ENCODE data around the gene PCDHGA2.
"Not testable (repeated sequence)": the region's sequence is repeated elsewhere in the genome, so short reads cannot be mapped to it uniquely, and the experiment has no call there.

PCDHGA2 gene

DNA sequence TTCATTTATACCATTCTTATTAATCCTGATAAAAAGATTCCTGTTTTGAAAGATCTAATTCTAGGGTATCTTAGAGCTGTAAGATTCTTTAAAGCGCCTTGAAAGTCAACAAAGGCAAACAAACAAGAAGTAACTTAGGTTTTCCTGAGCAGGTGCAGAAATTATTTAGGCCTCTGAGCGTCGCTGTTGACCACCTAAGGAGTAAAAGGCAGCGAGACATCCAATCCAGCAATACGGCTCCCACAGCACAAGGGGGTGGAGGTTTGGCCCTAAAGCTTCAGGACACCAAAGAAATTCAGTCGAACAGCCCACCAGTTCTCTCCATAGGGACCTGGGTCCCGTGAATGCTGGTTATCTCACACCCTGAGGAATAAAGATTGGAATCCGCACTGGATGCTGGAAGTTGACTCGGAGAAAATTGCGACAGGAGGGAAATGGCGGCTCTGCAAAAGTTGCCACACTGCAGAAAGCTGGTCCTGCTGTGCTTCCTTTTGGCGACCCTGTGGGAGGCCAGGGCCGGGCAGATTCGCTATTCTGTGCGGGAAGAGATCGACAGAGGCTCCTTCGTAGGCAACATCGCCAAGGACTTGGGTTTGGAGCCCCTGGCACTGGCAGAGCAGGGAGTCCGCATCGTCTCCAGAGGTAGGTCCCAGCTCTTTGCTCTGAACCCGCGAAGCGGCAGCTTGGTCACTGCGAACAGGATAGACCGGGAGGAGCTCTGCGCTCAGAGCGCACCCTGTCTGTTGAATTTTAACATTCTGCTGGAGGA, at the start of gene PCDHGA2:
TSS of gene PCDHGA2 (plus strand) at position 223 of the 769 bp plus-strand sequence.
- peak; percentile 73 for DNase-seq

DNA sequence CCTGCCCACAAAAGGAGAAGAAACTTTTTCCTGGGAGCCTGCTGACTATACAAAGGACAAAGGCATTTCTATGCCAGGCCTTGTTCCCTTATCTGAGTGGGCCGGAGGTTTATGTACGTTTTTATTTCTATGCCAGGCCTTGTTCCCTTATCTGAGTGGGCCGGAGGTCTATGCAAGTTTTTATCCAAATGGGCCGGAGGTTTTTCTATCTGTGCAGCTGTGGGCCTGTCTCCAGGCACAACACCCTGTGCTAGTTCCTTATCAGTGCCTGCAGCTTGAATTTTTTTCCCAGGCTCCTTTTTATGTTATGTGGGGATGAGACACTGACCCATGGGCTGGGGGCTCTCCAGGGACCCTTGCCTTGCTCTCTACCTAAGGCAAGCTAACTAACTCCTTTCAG, 40.2 kb upstream of the PCDHGA2 start:
- no peak for DNase-seq

DNA sequence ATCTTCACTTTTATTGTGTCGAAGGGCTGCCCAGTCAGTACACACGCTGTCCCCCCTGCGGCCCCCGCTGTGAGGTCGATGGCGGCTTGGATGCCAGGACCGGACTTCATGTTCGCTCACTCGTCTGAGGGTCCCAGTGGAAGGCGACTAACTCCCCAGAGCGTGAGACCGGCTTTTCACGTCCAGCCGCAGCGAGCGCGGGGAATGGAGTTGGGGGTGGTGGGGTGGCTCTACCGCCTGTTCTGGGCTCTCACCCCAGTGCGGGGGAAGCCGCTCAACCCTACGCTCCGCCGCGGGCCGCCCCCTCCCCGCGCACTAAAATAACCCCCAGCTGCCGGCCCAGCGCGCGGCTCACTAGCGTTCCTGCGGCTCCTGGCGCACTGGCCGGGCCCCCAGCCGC, 34.8 kb upstream of the PCDHGA2 start, which contains the start of gene SLC25A2:
TSS of gene SLC25A2 (minus strand) at position 294 of the 400 bp plus-strand sequence. CDS start at position 110, 184 bp downstream.
- no peak for DNase-seq

DNA sequence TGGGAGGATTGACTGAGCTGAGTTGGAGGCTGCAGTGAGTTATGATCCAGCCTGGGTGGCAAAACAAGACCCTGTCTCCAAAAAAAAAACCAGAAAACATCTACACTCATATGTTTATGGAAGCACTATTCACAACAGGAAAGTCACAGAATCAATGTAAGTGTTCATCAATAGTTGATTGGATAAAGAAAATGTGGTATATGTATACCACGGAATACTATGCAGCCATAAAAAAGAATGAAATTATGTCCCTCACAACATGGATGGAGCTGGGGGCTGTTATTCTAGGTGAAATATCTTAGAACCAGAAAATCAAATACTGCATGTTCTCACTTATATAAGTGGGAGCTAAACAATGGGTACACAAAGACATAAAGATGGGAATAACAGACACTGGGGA, 31.9 kb upstream of the PCDHGA2 start:
- no peak for DNase-seq

DNA sequence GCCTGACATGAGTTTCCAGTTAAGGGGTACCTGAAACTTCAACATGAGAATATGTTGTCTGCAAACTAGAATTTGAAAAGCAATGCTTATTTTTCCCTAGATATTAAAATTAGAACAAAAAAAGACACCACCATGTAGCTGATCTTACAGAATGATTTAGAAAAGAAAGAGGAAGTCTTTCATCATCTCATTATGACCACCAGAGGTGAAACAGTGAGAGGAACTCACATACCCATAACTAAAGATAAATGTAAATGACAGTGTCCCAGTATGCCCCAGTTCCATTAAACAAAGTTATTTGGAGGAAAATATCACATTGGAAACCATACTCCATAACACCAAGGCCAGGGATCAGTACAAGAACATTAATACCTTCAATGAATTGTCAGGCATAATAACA, 24.8 kb upstream of the PCDHGA2 start:
- DNase-seq = no peak

DNA sequence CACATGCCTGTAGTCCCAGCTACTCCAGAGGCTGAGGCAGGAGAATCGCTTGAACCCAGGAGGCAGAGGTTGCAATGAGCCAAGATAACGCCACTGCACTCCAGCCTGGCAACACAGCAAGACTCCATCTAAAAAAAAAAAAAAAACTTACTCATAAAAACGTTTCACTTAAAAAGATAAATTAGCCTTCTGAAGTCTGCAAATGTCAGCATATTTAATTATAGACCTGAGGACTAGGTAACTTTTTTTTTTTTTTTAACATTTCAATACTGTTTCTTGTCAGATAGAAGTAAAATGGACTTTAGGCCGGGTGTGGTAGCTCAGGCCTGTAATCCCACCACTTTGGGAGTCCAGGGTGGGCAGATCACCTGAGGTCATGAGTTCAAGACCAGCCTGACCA, 21.6 kb upstream of the PCDHGA2 start:
- DNase-seq = not testable (repeated sequence)

DNA sequence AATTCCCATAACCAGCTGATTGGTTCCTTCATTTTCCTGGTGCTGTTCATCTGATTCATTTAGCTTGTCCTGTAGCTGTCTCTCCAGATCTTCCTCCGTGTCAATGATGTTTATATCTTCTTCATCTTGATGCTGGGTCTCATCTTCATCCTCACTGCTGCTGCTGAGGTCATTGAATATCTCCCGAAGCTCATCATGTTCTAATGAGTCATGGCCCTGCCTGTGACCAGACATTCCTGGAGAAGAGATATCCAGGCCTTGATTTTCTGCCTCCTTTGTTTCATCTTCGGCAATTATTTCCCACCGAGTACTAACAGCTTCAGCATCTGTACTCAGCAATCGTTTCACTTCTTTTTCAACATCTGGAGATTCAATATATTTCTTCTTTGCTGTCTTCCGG, 19.4 kb upstream of the PCDHGA2 start:
- no peak for DNase-seq

DNA sequence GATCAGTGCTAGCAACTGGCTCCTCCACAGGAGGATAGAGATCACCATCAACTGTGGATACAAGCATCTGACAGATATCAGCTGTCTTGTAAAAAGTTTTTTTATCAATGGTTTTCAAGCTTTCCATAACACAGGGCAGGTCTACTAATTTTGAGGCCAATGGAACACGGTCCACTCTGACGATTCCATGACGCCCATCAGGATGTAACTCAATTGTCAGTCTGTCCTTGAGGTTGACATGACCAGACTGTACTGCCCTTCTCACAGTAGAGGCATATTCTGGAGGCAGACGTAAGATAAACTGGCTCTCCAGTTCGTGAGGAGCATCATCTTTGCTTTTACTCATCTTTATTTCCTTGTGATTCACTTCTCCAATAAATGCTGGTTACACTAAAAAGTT, 18.9 kb upstream of the PCDHGA2 start:
- no peak for DNase-seq

DNA sequence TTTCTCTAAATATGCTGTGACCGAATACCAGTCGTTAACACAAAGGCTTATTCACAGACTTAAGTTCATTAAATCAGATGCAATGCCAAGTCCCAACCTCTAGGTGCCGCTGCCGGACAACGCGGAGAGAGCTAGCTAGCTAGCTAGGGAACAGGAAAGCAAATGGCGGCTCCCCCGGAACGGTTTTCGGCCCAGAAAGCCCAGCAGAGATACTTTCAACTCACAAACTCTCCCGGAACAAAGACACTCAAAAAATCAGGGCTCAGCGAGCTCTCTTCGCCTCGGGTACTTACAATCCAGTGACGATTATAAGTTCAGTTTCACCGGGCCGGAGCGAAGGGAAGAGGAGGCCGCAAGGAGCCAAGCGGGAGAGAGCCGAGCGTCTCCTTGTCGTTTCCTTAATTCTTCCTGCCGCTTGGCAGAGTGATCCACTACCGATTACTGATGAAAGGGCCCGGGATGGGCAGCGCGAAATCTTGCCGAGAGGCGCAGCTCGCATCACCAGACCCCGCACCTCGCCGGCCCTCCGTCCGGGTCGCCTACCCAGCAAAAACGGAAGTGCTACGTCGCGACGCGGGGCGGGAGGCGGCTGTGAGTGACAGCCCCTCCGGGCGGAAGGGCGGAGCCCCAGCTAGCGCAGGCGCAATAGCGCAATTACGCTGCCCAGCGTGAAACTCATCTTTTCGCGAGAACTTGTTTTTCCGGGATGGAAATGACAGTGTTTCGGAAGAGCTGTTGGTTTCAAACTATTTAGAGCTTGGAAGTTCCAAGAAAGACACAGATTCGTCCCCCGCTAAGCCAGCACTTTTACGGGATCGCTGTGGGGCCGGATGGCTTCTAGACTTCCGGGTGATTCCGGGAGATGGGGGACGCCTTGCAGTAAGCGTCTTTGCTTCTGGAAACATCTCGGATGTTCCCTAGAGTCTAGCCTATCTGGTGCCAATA, 18.1 kb upstream of the PCDHGA2 start, which contains the start of gene TAF7:
TSS of gene TAF7 (minus strand) at position 560 of the 945 bp plus-strand sequence. CDS start 740 bp downstream, outside the sequence.
- peak; percentile 99 for DNase-seq

DNA sequence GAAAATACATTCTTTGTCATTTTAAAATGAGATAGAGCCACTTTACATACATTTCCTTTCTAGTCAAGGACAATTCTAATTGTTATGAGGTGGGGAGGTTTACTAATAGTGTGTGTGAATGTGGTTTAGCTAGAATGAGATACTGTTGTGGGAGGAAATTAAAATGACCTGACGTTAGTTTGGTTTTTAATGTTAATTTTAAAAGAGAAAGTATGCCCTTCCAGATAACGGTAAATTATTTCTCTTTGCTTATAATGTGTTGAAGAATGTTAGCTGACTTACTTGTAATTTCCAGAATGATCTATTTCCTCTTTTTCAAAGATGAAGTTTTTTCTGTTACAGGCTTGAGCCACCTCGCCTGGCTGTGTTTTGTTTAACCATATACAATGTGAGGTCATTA, 16.3 kb upstream of the PCDHGA2 start:
- DNase-seq = no peak

DNA sequence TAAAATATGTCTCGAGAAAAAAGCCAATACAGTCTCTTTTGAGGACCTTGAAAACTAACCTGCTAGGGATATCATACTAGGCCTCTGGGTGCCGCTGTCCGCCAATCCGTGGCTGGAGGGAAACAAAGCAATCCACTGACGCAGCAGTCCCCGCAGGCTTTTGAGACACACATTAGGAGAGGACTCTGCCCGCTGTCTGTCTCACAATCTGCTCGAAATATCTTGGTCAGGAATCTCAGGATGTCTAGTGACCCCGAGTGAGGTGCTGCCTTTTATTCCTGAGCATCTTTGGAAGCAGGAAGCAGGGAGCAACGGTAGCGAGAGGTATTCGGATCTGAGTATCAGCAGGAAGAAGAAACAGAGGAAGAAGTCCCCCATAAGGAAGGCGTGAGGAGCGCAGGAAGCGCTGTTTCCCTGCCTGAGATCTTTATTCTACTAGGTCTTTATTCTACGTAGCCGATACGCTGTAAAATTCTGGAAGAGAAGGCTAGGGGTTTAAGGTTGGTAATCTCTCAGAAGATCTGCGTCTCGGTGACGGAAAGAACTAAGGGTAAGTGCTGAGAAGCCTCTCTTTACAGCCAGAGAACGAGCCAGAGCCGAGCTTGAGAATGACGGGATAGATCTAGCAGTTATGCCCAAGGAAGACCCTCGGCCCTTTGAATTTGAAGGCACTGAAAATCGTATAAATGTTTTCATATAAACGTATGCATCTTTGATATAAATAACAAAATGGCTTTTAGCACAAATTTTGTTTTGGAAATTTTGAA, 12.3 kb upstream of the PCDHGA2 start:
- peak; percentile 64 for DNase-seq

DNA sequence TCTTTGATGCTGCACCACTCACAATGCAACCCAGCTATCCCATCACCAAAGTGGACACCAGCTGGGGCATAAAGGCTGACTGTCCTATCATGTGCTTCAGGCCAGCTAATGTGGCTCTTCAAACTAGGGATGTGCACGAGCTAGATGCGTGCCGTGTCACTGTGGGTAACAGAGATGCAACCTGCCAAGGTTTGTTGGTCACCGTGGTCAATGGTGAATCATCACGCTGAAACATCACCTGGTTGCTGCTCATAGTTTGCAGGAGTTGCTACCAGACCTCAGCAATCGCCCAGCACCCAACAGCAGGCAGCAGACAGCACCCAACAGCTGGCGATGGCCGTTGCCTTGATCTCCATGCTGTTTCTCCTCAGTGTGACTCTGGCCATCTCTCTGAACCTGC, 10.3 kb upstream of the PCDHGA2 start:
- no peak for DNase-seq

DNA sequence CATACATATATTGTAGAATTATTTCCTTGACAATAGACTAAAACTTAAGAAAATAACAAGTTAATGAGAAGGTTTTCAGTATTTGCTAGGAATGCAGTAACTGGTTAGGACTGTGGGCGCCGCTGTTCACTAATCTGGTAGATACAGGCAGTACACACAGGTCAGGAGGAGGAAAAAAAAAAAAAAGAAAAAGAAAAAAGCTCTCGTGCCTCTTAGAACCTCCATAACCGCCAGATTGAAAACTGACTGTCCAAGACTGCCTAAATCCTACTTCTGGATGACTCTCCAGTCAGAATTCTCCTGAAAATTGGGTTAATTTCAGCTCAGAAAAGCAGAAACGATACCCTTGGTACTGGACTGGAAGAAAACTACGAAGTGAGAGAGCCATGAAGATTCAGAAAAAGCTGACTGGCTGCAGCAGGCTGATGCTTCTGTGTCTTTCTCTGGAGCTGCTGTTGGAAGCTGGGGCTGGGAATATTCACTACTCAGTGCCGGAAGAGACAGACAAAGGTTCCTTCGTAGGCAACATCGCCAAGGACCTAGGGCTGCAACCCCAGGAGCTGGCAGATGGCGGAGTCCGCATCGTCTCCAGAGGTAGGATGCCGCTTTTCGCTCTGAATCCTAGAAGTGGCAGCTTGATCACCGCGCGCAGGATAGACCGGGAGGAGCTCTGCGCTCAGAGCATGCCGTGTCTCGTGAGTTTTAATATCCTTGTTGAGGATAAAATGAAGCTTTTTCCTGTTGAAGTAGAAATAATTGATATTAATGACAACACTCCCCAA, 8.1 kb upstream of the PCDHGA2 start, which contains the start of gene PCDHGA1:
TSS of gene PCDHGA1 (plus strand) at position 216 of the 782 bp plus-strand sequence.
- DNase-seq = no peak

DNA sequence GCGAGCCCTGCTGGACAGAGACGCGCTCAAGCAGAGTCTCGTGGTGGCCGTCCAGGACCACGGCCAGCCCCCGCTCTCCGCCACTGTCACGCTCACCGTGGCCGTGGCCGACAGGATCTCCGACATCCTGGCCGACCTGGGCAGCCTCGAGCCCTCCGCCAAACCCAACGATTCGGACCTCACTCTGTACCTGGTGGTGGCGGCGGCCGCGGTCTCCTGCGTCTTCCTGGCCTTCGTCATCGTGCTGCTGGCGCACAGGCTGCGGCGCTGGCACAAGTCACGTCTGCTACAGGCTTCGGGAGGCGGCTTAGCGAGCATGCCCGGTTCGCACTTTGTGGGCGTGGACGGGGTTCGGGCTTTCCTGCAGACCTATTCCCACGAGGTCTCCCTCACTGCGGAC, 6.0 kb upstream of the PCDHGA2 start:
- DNase-seq = not testable (repeated sequence)

DNA sequence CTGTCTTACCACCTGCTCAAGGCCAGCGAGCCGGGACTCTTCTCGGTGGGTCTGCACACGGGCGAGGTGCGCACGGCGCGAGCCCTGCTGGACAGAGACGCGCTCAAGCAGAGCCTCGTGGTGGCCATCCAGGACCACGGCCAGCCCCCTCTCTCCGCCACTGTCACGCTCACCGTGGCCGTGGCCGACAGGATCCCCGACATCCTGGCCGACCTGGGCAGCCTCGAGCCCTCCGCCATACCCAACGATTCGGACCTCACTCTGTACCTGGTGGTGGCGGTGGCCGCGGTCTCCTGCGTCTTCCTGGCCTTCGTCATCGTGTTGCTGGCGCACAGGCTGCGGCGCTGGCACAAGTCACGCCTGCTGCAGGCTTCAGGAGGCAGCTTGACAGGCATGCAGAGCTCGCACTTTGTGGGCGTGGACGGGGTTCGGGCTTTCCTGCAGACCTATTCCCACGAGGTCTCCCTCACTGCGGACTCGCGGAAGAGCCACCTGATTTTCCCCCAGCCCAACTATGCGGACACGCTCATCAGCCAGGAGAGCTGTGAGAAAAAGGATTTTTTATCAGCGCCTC, 2.3 kb downstream of the PCDHGA2 start:
- DNase-seq = not testable (repeated sequence)

DNA sequence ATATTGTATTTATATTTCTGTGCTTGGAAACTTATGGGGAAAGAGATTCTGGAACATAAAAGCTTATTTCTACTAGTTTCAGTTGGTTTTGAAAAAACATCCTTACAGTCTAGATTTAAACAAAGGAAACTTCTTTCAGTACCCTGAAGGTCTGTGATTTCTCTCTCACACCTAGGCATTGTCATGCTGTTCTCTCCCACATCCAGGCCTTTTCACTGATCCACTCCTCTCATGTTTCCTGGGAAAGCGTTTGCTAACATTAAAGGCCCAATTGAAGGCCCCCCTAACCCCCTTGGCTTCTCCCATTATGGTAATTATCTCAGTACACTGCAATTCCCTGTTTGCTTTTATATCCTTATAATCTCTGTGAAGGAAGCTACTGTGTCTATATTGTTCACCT, 4.2 kb downstream of the PCDHGA2 start:
- DNase-seq = no peak

DNA sequence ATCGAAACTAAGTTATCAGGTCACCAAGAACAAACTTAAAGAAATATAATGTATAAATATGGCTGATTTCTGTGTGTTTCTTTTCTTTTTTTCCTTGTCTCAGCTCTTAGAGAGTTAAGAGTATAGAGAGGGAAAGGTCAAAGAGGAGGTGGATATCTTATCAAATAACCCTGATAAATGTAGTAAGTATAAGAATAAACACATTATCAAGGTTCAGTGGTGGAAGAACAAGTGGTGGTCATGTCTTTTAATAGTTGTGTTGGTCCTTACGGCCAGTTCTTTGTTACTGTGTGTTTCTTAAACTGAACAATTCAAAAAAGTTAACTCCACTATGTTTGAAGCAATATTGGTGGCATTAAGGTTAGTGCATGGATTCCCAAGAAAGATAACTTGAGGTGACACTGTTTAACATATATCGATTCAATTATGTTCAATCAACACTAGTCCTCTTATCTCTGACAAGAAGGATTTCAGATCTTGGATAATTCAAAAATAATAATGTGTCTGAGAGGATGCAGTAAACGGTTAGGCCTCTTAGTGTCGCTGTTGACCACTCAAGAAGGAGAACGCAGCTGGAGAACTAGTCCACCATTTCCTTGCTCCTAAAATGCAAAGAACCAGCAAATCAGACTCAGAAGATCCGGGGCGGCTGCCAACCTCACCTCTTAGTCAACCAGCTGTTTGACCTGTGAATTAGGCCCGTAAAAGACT, 4.8 kb downstream of the PCDHGA2 start, which contains the start of gene PCDHGA3:
TSS of gene PCDHGA3 (plus strand) at position 588 of the 711 bp plus-strand sequence. CDS start 205 bp downstream, outside the sequence.
- peak; percentile 41 for DNase-seq

DNA sequence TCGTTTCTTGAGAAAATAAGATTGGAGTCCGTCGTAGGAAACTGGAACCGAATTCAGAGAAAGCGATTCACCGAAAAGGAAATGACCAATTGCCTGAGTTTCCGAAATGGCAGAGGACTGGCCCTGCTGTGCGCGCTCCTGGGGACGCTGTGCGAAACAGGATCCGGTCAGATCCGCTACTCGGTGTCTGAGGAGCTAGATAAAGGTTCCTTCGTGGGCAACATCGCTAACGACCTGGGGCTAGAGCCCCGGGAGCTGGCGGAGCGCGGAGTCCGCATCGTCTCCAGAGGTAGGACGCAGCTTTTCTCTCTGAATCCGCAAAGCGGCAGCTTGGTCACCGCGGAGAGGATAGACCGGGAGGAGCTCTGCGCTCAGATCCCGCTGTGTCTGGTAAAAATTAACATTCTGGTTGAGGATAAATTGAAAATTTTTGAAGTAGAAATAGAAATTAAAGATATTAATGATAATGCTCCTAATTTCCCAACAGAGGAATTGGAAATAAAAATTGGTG, 5.4 kb downstream of the PCDHGA2 start:
- no peak for DNase-seq

DNA sequence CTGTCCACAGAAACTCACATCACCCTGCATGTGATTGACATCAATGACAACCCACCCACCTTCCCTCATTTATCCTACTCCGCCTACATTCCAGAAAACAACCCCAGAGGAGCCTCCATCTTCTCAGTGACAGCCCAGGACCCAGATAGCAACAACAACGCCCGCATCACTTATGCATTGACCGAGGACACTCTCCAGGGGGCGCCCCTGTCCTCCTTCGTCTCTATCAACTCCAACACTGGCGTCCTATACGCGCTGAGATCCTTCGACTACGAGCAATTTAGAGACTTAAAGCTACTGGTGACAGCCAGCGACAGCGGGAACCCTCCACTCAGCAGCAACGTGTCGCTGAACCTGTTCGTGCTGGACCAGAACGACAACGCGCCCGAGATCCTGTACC, 6.8 kb downstream of the PCDHGA2 start:
- DNase-seq = no peak

DNA sequence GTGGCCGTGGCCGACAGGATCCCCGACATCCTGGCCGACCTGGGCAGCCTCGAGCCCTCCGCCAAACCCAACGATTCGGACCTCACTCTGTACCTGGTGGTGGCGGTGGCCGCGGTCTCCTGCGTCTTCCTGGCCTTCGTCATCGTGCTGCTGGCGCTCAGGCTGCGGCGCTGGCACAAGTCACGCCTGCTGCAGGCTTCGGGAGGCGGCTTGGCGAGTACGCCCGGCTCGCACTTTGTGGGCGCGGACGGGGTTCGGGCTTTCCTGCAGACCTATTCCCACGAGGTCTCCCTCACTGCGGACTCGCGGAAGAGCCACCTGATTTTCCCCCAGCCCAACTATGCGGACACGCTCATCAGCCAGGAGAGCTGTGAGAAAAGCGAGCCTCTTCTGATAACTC, 7.5 kb downstream of the PCDHGA2 start:
- DNase-seq = not testable (repeated sequence)
